ENCODE measurements around the gene RABGAP1L. TPM values are rescaled to one million over a fixed set of nuclear protein-coding genes. Genes with fewer than 3 reads are reported as not detected.

Gene RABGAP1L
- total RNA-seq, 1 experiment from 2014 or later, result 31.2 TPM

- in situ Hi-C loops (cut with HindIII; ENCODE audit: low pct_unique_long_range_greater_than_20kb, low sequenced_read_pairs), result no loop called here
- DNase-seq (ENCODE audit: low read depth, low spot score), result no peak
These were observed 256.2 kb downstream of the RABGAP1L start for GRCh38 chr1:174415506-174415905.

- DNase-seq (ENCODE audit: low read depth, low spot score), result no peak
- in situ Hi-C loops (cut with HindIII; ENCODE audit: low pct_unique_long_range_greater_than_20kb, low sequenced_read_pairs), result no loop called here
These were observed 258.6 kb downstream of the RABGAP1L start for GRCh38 chr1:174417921-174418320.

GRCh38 chr1:174425121-174425520, 265.8 kb downstream of the RABGAP1L start:
- DNase-seq (ENCODE audit: low read depth, low spot score), result no peak
- in situ Hi-C loops (cut with HindIII; ENCODE audit: low pct_unique_long_range_greater_than_20kb, low sequenced_read_pairs), result no loop called here

- in situ Hi-C loops (cut with HindIII; ENCODE audit: low pct_unique_long_range_greater_than_20kb, low sequenced_read_pairs), result no loop called here
- DNase-seq (ENCODE audit: low read depth, low spot score), result no peak
These were observed 266.8 kb downstream of the RABGAP1L start for GRCh38 chr1:174426153-174426552.

- no peak for DNase-seq (ENCODE audit: low read depth, low spot score)
- in situ Hi-C loops (cut with HindIII; ENCODE audit: low pct_unique_long_range_greater_than_20kb, low sequenced_read_pairs), result no loop called here
These were observed 268.7 kb downstream of the RABGAP1L start for GRCh38 chr1:174428033-174428432.

GRCh38 chr1:174428739-174429138, 269.4 kb downstream of the RABGAP1L start:
- no peak for DNase-seq (ENCODE audit: low read depth, low spot score)
- in situ Hi-C loops (cut with HindIII; ENCODE audit: low pct_unique_long_range_greater_than_20kb, low sequenced_read_pairs), result no loop called here

- no peak for DNase-seq (ENCODE audit: low read depth, low spot score)
- in situ Hi-C loops (cut with HindIII; ENCODE audit: low pct_unique_long_range_greater_than_20kb, low sequenced_read_pairs), result no loop called here
These were observed 274.1 kb downstream of the RABGAP1L start for GRCh38 chr1:174433451-174433850.

GRCh38 chr1:174445351-174445750, 286.0 kb downstream of the RABGAP1L start:
- in situ Hi-C loops (cut with HindIII; ENCODE audit: low pct_unique_long_range_greater_than_20kb, low sequenced_read_pairs), result no loop called here
- DNase-seq (ENCODE audit: low read depth, low spot score), result no peak

- in situ Hi-C loops (cut with HindIII; ENCODE audit: low pct_unique_long_range_greater_than_20kb, low sequenced_read_pairs), result no loop called here
- DNase-seq (ENCODE audit: low read depth, low spot score), result no peak
These were observed 286.5 kb downstream of the RABGAP1L start for GRCh38 chr1:174445817-174446216.

GRCh38 chr1:174447866-174448530, 288.7 kb downstream of the RABGAP1L start, which contains the start of gene GPR52:
Gene GPR52 (plus strand): TSS chr1:174447964. CDS start chr1:174448112, 148 bp downstream.
- in situ Hi-C loops (cut with HindIII; ENCODE audit: low pct_unique_long_range_greater_than_20kb, low sequenced_read_pairs), result no loop called here

GRCh38 chr1:174448531-174448883, 289.2 kb downstream of the RABGAP1L start:
- in situ Hi-C loops (cut with HindIII; ENCODE audit: low pct_unique_long_range_greater_than_20kb, low sequenced_read_pairs), result no loop called here
- no peak for DNase-seq (ENCODE audit: low read depth, low spot score)

More at GRCh38 chr1:174447866-174448530, 288.7 kb downstream of the RABGAP1L start, which contains the start of gene GPR52:
- DNase-seq (ENCODE audit: low read depth, low spot score), result peak; percentile 5

- in situ Hi-C loops (cut with HindIII; ENCODE audit: low pct_unique_long_range_greater_than_20kb, low sequenced_read_pairs), result no loop called here
- no peak for DNase-seq (ENCODE audit: low read depth, low spot score)
These were observed 289.7 kb downstream of the RABGAP1L start for GRCh38 chr1:174448974-174449373.

- in situ Hi-C loops (cut with HindIII; ENCODE audit: low pct_unique_long_range_greater_than_20kb, low sequenced_read_pairs), result no loop called here
- DNase-seq (ENCODE audit: low read depth, low spot score), result peak; percentile 29
These were observed 292.1 kb downstream of the RABGAP1L start for GRCh38 chr1:174451408-174451807.

GRCh38 chr1:174465855-174466254, 306.5 kb downstream of the RABGAP1L start:
- in situ Hi-C loops (cut with HindIII; ENCODE audit: low pct_unique_long_range_greater_than_20kb, low sequenced_read_pairs), result no loop called here
- no peak for DNase-seq (ENCODE audit: low read depth, low spot score)

- DNase-seq (ENCODE audit: low read depth, low spot score), result no peak
- in situ Hi-C loops (cut with HindIII; ENCODE audit: low pct_unique_long_range_greater_than_20kb, low sequenced_read_pairs), result no loop called here
These were observed 307.3 kb downstream of the RABGAP1L start for GRCh38 chr1:174466607-174467006.

GRCh38 chr1:174469052-174469451, 309.7 kb downstream of the RABGAP1L start:
- DNase-seq (ENCODE audit: low read depth, low spot score), result no peak
- in situ Hi-C loops (cut with HindIII; ENCODE audit: low pct_unique_long_range_greater_than_20kb, low sequenced_read_pairs), result no loop called here

GRCh38 chr1:174469687-174470086, 310.4 kb downstream of the RABGAP1L start:
- in situ Hi-C loops (cut with HindIII; ENCODE audit: low pct_unique_long_range_greater_than_20kb, low sequenced_read_pairs), result no loop called here
- DNase-seq (ENCODE audit: low read depth, low spot score), result peak; percentile 32

- in situ Hi-C loops (cut with HindIII; ENCODE audit: low pct_unique_long_range_greater_than_20kb, low sequenced_read_pairs), result no loop called here
- no peak for DNase-seq (ENCODE audit: low read depth, low spot score)
These were observed 320.0 kb downstream of the RABGAP1L start for GRCh38 chr1:174479281-174479680.

- no peak for DNase-seq (ENCODE audit: low read depth, low spot score)
- in situ Hi-C loops (cut with HindIII; ENCODE audit: low pct_unique_long_range_greater_than_20kb, low sequenced_read_pairs), result no loop called here
These were observed 321.0 kb downstream of the RABGAP1L start for GRCh38 chr1:174480324-174480723.

- in situ Hi-C loops (cut with HindIII; ENCODE audit: low pct_unique_long_range_greater_than_20kb, low sequenced_read_pairs), result no loop called here
- DNase-seq (ENCODE audit: low read depth, low spot score), result no peak
These were observed 332.3 kb downstream of the RABGAP1L start for GRCh38 chr1:174491606-174492005.
